ENCODE measurements around the gene BAHCC1. TPM values are rescaled to one million over a fixed set of nuclear protein-coding genes. Genes with fewer than 3 reads are reported as not detected.
A peak's percentile ranks its signal among the peaks of the same experiment; 100 is the strongest.

Gene BAHCC1
- total RNA-seq, 1 donor from 2014 or later, result 3.4 TPM

GRCh38 chr17:81411305-81411704, 16.0 kb downstream of the BAHCC1 start:
- Histone ChIP-seq H3K36me3 (no peaks in the 10 kb centered on the region), H3K27ac (no peak overlapping the region), H3K4me2 (no peak overlapping the region), H3K79me2 (ENCODE audit: low read depth) (no peaks in the 10 kb centered on the region), H3K9me3 (ENCODE audit: low read depth) (no peaks in the 10 kb centered on the region), H3F3A (ENCODE audit: low read depth) (no peaks in the 10 kb centered on the region), H3K9ac (no peak overlapping the region), H4K20me1 (ENCODE audit: low read depth) (peaks cover 82% of the 10 kb centered on the region), H3K27me3 (no peaks in the 10 kb centered on the region), H2AFZ (replicated peaks) (no peak overlapping the region), H3K4me3 (no peak overlapping the region), H3K4me1 (peaks cover 13% of the 10 kb centered on the region)
- Mint-ChIP-seq H3K27ac (no peak overlapping the region), H3K9me3 (no peaks in the 10 kb centered on the region), H3K36me3 (peaks cover 6% of the 10 kb centered on the region), H3K4me1 (peaks cover 31% of the 10 kb centered on the region), H3K27me3 (ENCODE audit: insufficient read depth, low read depth) (peaks cover under 1% of the 10 kb centered on the region), H3K4me3 (no peak overlapping the region)
- TF ChIP-seq EZH2phosphoT487 (IDR thresholded peaks at IDR 0.05) (no peak), CTCF (IDR thresholded peaks at IDR 0.05) (no peak), EZH2 (IDR thresholded peaks at IDR 0.05) (no peak)
- DNase-seq (ENCODE audit: low spot score), result no peak

- Mint-ChIP-seq H3K27me3 (ENCODE audit: insufficient read depth, low read depth) (peaks cover 2% of the 10 kb centered on the region), H3K4me1 (peaks cover 32% of the 10 kb centered on the region), H3K27ac (peak overlapping the region; percentile 57), H3K9me3 (no peaks in the 10 kb centered on the region), H3K4me3 (peak overlapping the region; percentile 46), H3K36me3 (peaks cover 8% of the 10 kb centered on the region)
- Histone ChIP-seq H3K36me3 (no peaks in the 10 kb centered on the region), H3F3A (ENCODE audit: low read depth) (no peaks in the 10 kb centered on the region), H3K4me3 (no peak overlapping the region), H3K4me2 (no peak overlapping the region), H3K79me2 (ENCODE audit: low read depth) (no peaks in the 10 kb centered on the region), H3K27me3 (no peaks in the 10 kb centered on the region), H3K9me3 (ENCODE audit: low read depth) (no peaks in the 10 kb centered on the region), H4K20me1 (ENCODE audit: low read depth) (peaks cover 69% of the 10 kb centered on the region), H3K9ac (peak overlapping the region; percentile 33), H3K4me1 (peaks cover 13% of the 10 kb centered on the region), H2AFZ (replicated peaks) (no peak overlapping the region), H3K27ac (no peak overlapping the region)
- no peak for TF ChIP-seq EZH2phosphoT487 (IDR thresholded peaks at IDR 0.05)
- TF ChIP-seq EZH2 (IDR thresholded peaks at IDR 0.05), result no peak
- TF ChIP-seq CTCF (IDR thresholded peaks at IDR 0.05), result no peak
- DNase-seq (ENCODE audit: low spot score), result no peak
Observed at GRCh38 chr17:81412490-81413093, 17.3 kb downstream of the BAHCC1 start.

- no peak overlapping the region for H3K27ac ChIP-seq
- DNase-seq (ENCODE audit: low spot score), result no peak
- H3F3A ChIP-seq (ENCODE audit: low read depth), result no peaks in the 10 kb centered on the region
- Mint-ChIP-seq H3K4me3 (no peak overlapping the region), H3K27ac (no peak overlapping the region), H3K9me3 (no peaks in the 10 kb centered on the region), H3K36me3 (peaks cover 8% of the 10 kb centered on the region), H3K4me1 (peaks cover 27% of the 10 kb centered on the region), H3K27me3 (ENCODE audit: insufficient read depth, low read depth) (peaks cover 2% of the 10 kb centered on the region)
- no peak overlapping the region for H3K9ac ChIP-seq
- no peak overlapping the region for H3K4me3 ChIP-seq
- H2AFZ ChIP-seq (replicated peaks), result no peak overlapping the region
- H3K4me1 ChIP-seq, result peaks cover 13% of the 10 kb centered on the region
- H3K27me3 ChIP-seq, result no peaks in the 10 kb centered on the region
- no peak overlapping the region for H3K4me2 ChIP-seq
- no peak for TF ChIP-seq CTCF (IDR thresholded peaks at IDR 0.05)
- TF ChIP-seq EZH2 (IDR thresholded peaks at IDR 0.05), result no peak
- TF ChIP-seq EZH2phosphoT487 (IDR thresholded peaks at IDR 0.05), result no peak
- no peaks in the 10 kb centered on the region for H3K9me3 ChIP-seq (ENCODE audit: low read depth)
- no peaks in the 10 kb centered on the region for H3K36me3 ChIP-seq
- H3K79me2 ChIP-seq (ENCODE audit: low read depth), result no peaks in the 10 kb centered on the region
- peaks cover 59% of the 10 kb centered on the region for H4K20me1 ChIP-seq (ENCODE audit: low read depth)
Observed at GRCh38 chr17:81413497-81414135, 18.4 kb downstream of the BAHCC1 start.

Data from neural progenitor cell (in vitro differentiated cells).